Measurements from ENCODE around the gene CCDC171.

- TF ChIP-seq, protein P1, sequence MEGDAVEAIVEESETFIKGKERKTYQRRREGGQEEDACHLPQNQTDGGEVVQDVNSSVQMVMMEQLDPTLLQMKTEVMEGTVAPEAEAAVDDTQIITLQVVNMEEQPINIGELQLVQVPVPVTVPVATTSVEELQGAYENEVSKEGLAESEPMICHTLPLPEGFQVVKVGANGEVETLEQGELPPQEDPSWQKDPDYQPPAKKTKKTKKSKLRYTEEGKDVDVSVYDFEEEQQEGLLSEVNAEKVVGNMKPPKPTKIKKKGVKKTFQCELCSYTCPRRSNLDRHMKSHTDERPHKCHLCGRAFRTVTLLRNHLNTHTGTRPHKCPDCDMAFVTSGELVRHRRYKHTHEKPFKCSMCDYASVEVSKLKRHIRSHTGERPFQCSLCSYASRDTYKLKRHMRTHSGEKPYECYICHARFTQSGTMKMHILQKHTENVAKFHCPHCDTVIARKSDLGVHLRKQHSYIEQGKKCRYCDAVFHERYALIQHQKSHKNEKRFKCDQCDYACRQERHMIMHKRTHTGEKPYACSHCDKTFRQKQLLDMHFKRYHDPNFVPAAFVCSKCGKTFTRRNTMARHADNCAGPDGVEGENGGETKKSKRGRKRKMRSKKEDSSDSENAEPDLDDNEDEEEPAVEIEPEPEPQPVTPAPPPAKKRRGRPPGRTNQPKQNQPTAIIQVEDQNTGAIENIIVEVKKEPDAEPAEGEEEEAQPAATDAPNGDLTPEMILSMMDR (conservative IDR thresholded peaks at IDR 0.05), result no peak
- TF ChIP-seq EZH2 (IDR thresholded peaks at IDR 0.05; ENCODE audit: low read depth), result no peak
Measured at GRCh38 chr9:15867334-15867733, 314.5 kb downstream of the CCDC171 start.

All from PC-9 (cell line).